Measurements from ENCODE around the gene AK9. TPM values are rescaled to one million over a fixed set of nuclear protein-coding genes. Genes with fewer than 3 reads are reported as not detected.
"Not testable (repeated sequence)": the region's sequence is repeated elsewhere in the genome, so short reads cannot be mapped to it uniquely, and the experiment has no call there.

AK9 gene
- total RNA-seq, 4 donors from 2014 or later: 3.1 to 9.5 (median 6.3) TPM

DNA sequence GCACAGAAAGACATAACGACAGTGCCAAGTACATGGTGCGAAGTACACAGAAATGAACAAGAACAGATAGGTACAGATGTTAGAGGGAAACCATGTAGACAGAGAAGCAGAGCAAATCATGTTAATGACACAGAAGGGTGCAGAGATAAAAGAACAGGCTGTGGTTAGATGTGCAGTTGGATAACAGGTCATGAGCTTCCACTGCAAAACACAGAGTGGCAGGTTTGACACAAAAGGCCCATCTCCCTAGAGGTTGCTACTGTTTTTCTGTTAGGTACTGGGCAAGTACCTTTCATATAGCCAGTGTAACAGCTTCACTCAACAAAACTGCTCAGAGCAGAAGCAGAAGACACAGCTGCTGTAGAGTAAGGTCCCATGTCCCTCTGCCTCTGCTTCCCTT is 84.6 kb downstream of the AK9 start:
- no peaks in the 10 kb centered on the region for H3K4me1 ChIP-seq
- no peak overlapping the region for H3K4me3 ChIP-seq
- no peak for TF ChIP-seq POLR2A (IDR thresholded peaks at IDR 0.05)
- no peaks in the 10 kb centered on the region for H3K9me3 ChIP-seq
- WGBS: 93% methylated on average over 2 of the region's 2 CpGs
- H3K27ac ChIP-seq: no peak overlapping the region
- no peak for DNase-seq (ENCODE audit: low spot score in 2 of 2)
- H3K27me3 ChIP-seq: no peaks in the 10 kb centered on the region
- no peaks in the 10 kb centered on the region for H3K36me3 ChIP-seq

DNA sequence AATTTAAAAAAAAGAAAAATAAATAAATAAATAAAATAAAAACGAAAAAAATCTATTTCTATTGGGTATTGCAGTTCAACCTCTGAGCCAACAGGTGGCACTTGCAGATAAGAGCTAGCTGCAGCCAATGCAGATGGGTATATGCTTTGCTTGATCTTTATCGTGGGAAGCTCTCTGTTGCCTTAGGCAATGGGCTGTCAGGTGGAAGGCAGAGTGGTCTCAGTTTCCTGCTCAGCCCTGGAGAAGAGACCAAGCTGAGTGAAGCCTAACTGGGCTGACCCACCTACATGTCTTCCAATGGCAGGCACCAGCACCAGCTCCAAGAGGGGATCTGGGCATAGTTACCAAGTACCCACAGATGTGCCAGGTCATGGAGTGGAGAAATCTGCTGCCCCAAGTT is 95.0 kb downstream of the AK9 start:
- Histone ChIP-seq H3K27ac (no peak overlapping the region), H3K9me3 (no peaks in the 10 kb centered on the region), H3K36me3 (no peaks in the 10 kb centered on the region), H3K27me3 (no peaks in the 10 kb centered on the region), H3K4me1 (no peaks in the 10 kb centered on the region), H3K4me3 (no peak overlapping the region)
- WGBS: 28% methylated on average over 2 of the region's 2 CpGs
- TF ChIP-seq, protein P1, sequence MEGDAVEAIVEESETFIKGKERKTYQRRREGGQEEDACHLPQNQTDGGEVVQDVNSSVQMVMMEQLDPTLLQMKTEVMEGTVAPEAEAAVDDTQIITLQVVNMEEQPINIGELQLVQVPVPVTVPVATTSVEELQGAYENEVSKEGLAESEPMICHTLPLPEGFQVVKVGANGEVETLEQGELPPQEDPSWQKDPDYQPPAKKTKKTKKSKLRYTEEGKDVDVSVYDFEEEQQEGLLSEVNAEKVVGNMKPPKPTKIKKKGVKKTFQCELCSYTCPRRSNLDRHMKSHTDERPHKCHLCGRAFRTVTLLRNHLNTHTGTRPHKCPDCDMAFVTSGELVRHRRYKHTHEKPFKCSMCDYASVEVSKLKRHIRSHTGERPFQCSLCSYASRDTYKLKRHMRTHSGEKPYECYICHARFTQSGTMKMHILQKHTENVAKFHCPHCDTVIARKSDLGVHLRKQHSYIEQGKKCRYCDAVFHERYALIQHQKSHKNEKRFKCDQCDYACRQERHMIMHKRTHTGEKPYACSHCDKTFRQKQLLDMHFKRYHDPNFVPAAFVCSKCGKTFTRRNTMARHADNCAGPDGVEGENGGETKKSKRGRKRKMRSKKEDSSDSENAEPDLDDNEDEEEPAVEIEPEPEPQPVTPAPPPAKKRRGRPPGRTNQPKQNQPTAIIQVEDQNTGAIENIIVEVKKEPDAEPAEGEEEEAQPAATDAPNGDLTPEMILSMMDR (IDR thresholded peaks at IDR 0.05): peak in 1 of 2 donors; percentile 24
- no peak for TF ChIP-seq EP300 (IDR thresholded peaks at IDR 0.05)
- DNase-seq (ENCODE audit: low spot score in 2 of 2): no peak

DNA sequence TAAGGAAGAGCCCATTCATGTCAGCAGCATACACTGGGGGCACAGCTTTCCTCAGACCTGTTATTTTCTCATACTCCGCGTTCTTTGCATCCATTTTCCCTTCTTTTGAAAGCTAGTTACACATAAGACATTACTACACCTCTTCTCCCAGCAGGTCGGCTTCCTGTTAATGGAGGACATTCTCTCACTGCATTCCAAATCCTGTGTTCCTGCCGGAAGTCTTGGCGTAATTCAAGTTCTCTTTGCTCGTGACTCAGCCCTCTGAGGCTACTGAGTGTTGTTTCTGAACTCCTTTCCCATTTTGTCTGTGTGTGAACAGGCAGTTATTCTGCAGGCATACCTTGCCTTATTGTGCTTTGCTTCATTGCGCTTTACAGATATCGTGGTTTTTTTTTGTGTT is 110.5 kb downstream of the AK9 start:
- H3K4me3 ChIP-seq: no peak overlapping the region
- H3K27me3 ChIP-seq: no peaks in the 10 kb centered on the region
- no peak overlapping the region for H3K27ac ChIP-seq
- WGBS: 85% methylated on average over 8 of the region's 8 CpGs
- H3K9me3 ChIP-seq: no peaks in the 10 kb centered on the region
- H3K4me1 ChIP-seq: no peaks in the 10 kb centered on the region
- H3K36me3 ChIP-seq: no peaks in the 10 kb centered on the region
- no peak for DNase-seq (ENCODE audit: low spot score in 2 of 2)
- TF ChIP-seq, protein P1 (IDR thresholded peaks at IDR 0.05): no peak
- no peak for TF ChIP-seq POLR2A (IDR thresholded peaks at IDR 0.05)
- no peak for TF ChIP-seq EP300 (IDR thresholded peaks at IDR 0.05)
- TF ChIP-seq POLR2AphosphoS5 (IDR thresholded peaks at IDR 0.05): no peak

DNA sequence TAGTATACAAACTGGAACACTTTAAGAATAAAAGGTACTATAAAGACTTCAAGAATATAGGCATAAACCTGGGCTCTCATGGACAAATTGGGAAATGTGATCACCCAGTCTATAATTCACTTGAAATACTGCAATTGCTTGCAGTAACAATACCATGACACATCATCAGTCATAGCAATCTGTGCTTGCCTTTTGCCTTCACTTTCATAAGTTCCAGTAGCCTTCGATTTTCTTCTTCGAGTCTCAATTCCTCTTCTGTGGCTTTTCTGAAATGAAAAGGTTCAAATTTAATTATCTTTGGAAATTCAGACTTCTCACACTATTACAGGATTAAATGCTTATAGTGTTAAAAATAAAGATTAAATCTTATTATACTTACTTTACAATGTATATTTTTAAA is 111.6 kb downstream of the AK9 start:
- no peak overlapping the region for H3K27ac ChIP-seq
- TF ChIP-seq EP300 (IDR thresholded peaks at IDR 0.05): no peak
- TF ChIP-seq POLR2AphosphoS5 (IDR thresholded peaks at IDR 0.05): no peak
- no peak for TF ChIP-seq POLR2A (IDR thresholded peaks at IDR 0.05)
- TF ChIP-seq, protein P1 (IDR thresholded peaks at IDR 0.05): no peak
- no peaks in the 10 kb centered on the region for H3K27me3 ChIP-seq
- H3K9me3 ChIP-seq: no peaks in the 10 kb centered on the region
- DNase-seq (ENCODE audit: low spot score in 2 of 2): no peak
- H3K36me3 ChIP-seq: no peaks in the 10 kb centered on the region
- H3K4me3 ChIP-seq: no peak overlapping the region
- H3K4me1 ChIP-seq: no peaks in the 10 kb centered on the region
- 77% methylated on average over 2 of the region's 2 CpGs for WGBS

DNA sequence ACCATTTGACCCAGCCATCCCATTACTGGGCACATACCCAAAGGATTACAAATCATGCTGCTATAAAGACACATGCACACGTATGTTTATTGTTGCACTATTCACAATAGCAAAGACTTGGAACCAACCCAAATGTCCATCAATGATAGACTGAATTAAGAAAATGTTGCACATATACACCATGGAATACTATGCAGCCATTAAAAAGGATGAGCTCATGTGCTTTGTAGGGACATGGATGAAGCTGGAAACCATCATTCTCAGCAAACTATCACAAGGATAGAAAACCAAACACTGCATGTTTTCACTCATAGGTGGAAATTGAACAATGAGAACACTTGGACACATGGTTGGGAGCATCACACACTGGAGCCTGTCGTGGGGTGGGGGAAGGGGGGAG is 121.1 kb downstream of the AK9 start:
- H3K4me3 ChIP-seq; H3K4me1 ChIP-seq; H3K27ac ChIP-seq; DNase-seq (ENCODE audit: low spot score in 2 of 2); H3K36me3 ChIP-seq; H3K9me3 ChIP-seq; H3K27me3 ChIP-seq: not testable (repeated sequence)
- 89% methylated on average over 2 of the region's 2 CpGs for WGBS

DNA sequence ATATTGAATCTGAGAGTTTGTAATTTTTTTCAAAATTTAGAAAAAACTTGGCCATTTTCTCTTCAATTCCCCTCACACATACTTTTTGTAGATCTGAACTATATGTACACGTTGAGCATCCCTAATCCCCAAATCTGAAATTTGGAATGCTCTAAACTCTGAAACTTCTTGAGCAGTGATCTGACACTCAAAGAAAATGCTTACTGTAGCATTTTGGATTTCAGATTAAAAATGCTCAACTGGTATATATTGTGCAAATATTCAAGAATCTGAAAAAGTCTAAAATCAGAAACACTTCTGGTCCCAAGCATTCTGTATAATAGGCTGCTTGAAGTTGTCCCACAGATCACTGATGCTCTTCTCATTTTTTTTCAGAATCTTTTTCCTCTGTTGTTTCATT is 129.2 kb downstream of the AK9 start:
- no peak for TF ChIP-seq POLR2AphosphoS5 (IDR thresholded peaks at IDR 0.05)
- WGBS: 90% methylated on average over 1 of the region's 1 CpG
- H3K27ac ChIP-seq: no peak overlapping the region
- H3K4me3 ChIP-seq: no peak overlapping the region
- no peaks in the 10 kb centered on the region for H3K9me3 ChIP-seq
- H3K27me3 ChIP-seq: no peaks in the 10 kb centered on the region
- no peaks in the 10 kb centered on the region for H3K36me3 ChIP-seq
- no peaks in the 10 kb centered on the region for H3K4me1 ChIP-seq
- DNase-seq (ENCODE audit: low spot score in 2 of 2): no peak

DNA sequence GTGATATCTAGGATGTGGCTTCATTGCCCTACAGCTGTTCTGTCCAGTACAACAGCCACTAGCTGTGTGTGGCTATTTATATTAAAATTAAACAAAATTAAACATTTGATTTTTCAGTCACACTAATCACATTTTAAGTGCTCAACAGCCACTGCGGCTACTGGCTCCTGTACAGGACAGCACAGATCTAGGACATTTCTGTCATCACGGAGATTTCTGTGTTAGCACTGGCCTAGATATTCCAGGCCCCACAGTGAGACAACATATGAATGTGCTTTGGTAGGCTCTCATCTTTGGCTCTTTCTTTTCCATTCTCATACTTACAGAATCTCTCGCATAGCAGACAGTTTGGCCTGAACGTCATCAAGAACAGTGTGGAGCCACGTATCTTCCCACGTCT is 159.6 kb downstream of the AK9 start:
- TF ChIP-seq, protein P1 (IDR thresholded peaks at IDR 0.05): no peak
- TF ChIP-seq EP300 (IDR thresholded peaks at IDR 0.05) (no peak), POLR2AphosphoS5 (IDR thresholded peaks at IDR 0.05) (no peak), POLR2A (IDR thresholded peaks at IDR 0.05) (no peak)

More for the DNA sequence above, 159.6 kb downstream of the AK9 start:
- WGBS: 81% methylated on average over 6 of the region's 6 CpGs
- no peak overlapping the region for H3K4me3 ChIP-seq
- DNase-seq (ENCODE audit: low spot score in 2 of 2): no peak
- H3K36me3 ChIP-seq: no peaks in the 10 kb centered on the region
- no peaks in the 10 kb centered on the region for H3K9me3 ChIP-seq
- H3K4me1 ChIP-seq: no peaks in the 10 kb centered on the region
- no peak overlapping the region for H3K27ac ChIP-seq
- H3K27me3 ChIP-seq: no peaks in the 10 kb centered on the region
